Measurements from ENCODE around the gene VAV2. TPM values are rescaled to one million over a fixed set of nuclear protein-coding genes. Genes with fewer than 3 reads are reported as not detected.
"Not testable (repeated sequence)": the region's sequence is repeated elsewhere in the genome, so short reads cannot be mapped to it uniquely, and the experiment has no call there.

Gene VAV2
- total and polyA plus RNA-seq, 4 donors = 4.9 to 26.4 (median 17.0) TPM

GRCh38 chr9:133924453-133924852 lies 67.7 kb downstream of the VAV2 start:
- H3K4me1 ChIP-seq (ENCODE audit: control insufficient read depth in 4 of 4, insufficient read depth in 4 of 4, low read length in 3 of 4) = peaks cover 0 to 2% (median 0%) of the 10 kb centered on the region in 4 donors
- TF ChIP-seq ZBTB33 (IDR thresholded peaks at IDR 0.05) = no peak
- TF ChIP-seq RAD21 (IDR thresholded peaks at IDR 0.05) = peak in 1 of 2 donors; percentile 14
- H3K27me3 ChIP-seq (ENCODE audit: control insufficient read depth in 4 of 4, insufficient read depth in 4 of 4, low read length in 3 of 4) = no peaks in the 10 kb centered on the region
- 94% methylated on average over 5 of the region's 5 CpGs for WGBS
- no peak overlapping the region for H3K9ac ChIP-seq (ENCODE audit: low read depth in 1 of 2, low read length in 2 of 2)
- DNase-seq (ENCODE audit: low spot score) = no peak
- H3K36me3 ChIP-seq (ENCODE audit: control insufficient read depth in 4 of 4, insufficient read depth in 3 of 4, low read depth in 1 of 4, low read length in 3 of 4) = peaks cover 0 to 3% (median 1%) of the 10 kb centered on the region in 4 donors
- H3K9me3 ChIP-seq (ENCODE audit: control insufficient read depth in 4 of 4, low read length in 3 of 4) = no peaks in the 10 kb centered on the region
- no peak overlapping the region for H3K4me3 ChIP-seq (ENCODE audit: low read depth in 1 of 3, low read length in 3 of 3)
- no peak overlapping the region for H3K27ac ChIP-seq (ENCODE audit: low read depth in 1 of 2, low read length in 2 of 2)

GRCh38 chr9:133923608-133924007 lies 68.5 kb downstream of the VAV2 start:
- H3K4me1 ChIP-seq (ENCODE audit: control insufficient read depth in 4 of 4, insufficient read depth in 4 of 4, low read length in 3 of 4); H3K9me3 ChIP-seq (ENCODE audit: control insufficient read depth in 4 of 4, low read length in 3 of 4); H3K4me3 ChIP-seq (ENCODE audit: low read depth in 1 of 3, low read length in 3 of 3); H3K9ac ChIP-seq (ENCODE audit: low read depth in 1 of 2, low read length in 2 of 2); H3K27me3 ChIP-seq (ENCODE audit: control insufficient read depth in 4 of 4, insufficient read depth in 4 of 4, low read length in 3 of 4); H3K36me3 ChIP-seq (ENCODE audit: control insufficient read depth in 4 of 4, insufficient read depth in 3 of 4, low read depth in 1 of 4, low read length in 3 of 4); DNase-seq (ENCODE audit: low spot score); H3K27ac ChIP-seq (ENCODE audit: low read depth in 1 of 2, low read length in 2 of 2): not testable (repeated sequence)
- 96% methylated on average over 2 of the region's 2 CpGs for WGBS

- Histone ChIP-seq H3K4me3 (ENCODE audit: low read depth in 1 of 3, low read length in 3 of 3) (no peak overlapping the region), H3K27ac (ENCODE audit: low read depth in 1 of 2, low read length in 2 of 2) (no peak overlapping the region), H3K36me3 (ENCODE audit: control insufficient read depth in 4 of 4, insufficient read depth in 3 of 4, low read depth in 1 of 4, low read length in 3 of 4) (peaks cover 0 to 3% (median 0%) of the 10 kb centered on the region in 4 donors), H3K4me1 (ENCODE audit: control insufficient read depth in 4 of 4, insufficient read depth in 4 of 4, low read length in 3 of 4) (peaks cover 0 to 12% (median 7%) of the 10 kb centered on the region in 4 donors), H3K27me3 (ENCODE audit: control insufficient read depth in 4 of 4, insufficient read depth in 4 of 4, low read length in 3 of 4) (no peaks in the 10 kb centered on the region), H3K9me3 (ENCODE audit: control insufficient read depth in 4 of 4, low read length in 3 of 4) (no peaks in the 10 kb centered on the region), H3K9ac (ENCODE audit: low read depth in 1 of 2, low read length in 2 of 2) (no peak overlapping the region)
- 97% methylated on average over 17 of the region's 17 CpGs for WGBS
- no peak for TF ChIP-seq ATF3 (IDR thresholded peaks at IDR 0.05)
- TF ChIP-seq REST (IDR thresholded peaks at IDR 0.05) = no peak
- no peak for TF ChIP-seq FOXA1 (IDR thresholded peaks at IDR 0.05)
- no peak for TF ChIP-seq EGR1 (IDR thresholded peaks at IDR 0.05; ENCODE audit: low read depth in 2 of 2)
- TF ChIP-seq HNF4A (conservative IDR thresholded peaks at IDR 0.05) = no peak
- no peak for TF ChIP-seq MAX (IDR thresholded peaks at IDR 0.05)
- no peak for TF ChIP-seq JUND (IDR thresholded peaks at IDR 0.05)
- TF ChIP-seq TAF1 (conservative IDR thresholded peaks at IDR 0.05) = no peak
- no peak for TF ChIP-seq RAD21 (IDR thresholded peaks at IDR 0.05)
- TF ChIP-seq YY1 (IDR thresholded peaks at IDR 0.05) = no peak
- no peak for TF ChIP-seq HNF4G (IDR thresholded peaks at IDR 0.05)
- no peak for TF ChIP-seq CTCF (IDR thresholded peaks at IDR 0.05; ENCODE audit: low read depth, low read length, missing input control)
- DNase-seq (ENCODE audit: low spot score) = no peak
Measured at GRCh38 chr9:133921866-133922265, 70.3 kb downstream of the VAV2 start.
